ENCODE results near the gene RNF11. TPM values are rescaled to one million over a fixed set of nuclear protein-coding genes. Genes with fewer than 3 reads are reported as not detected.

Gene RNF11
- total and polyA plus RNA-seq, 4 donors = 24.1 to 102 (median 48.7) TPM

- Histone ChIP-seq H3K9me3 (ENCODE audit: control insufficient read depth in 4 of 4, low read length in 3 of 4) (no peaks in the 10 kb centered on the region), H3K9ac (ENCODE audit: low read depth in 1 of 2, low read length in 2 of 2) (no peak overlapping the region), H3K4me3 (ENCODE audit: low read depth in 1 of 3, low read length in 3 of 3) (no peak overlapping the region), H3K27ac (ENCODE audit: low read depth in 1 of 2, low read length in 2 of 2) (no peak overlapping the region), H3K27me3 (ENCODE audit: control insufficient read depth in 4 of 4, insufficient read depth in 4 of 4, low read length in 3 of 4) (no peaks in the 10 kb centered on the region), H3K36me3 (ENCODE audit: control insufficient read depth in 4 of 4, insufficient read depth in 3 of 4, low read depth in 1 of 4, low read length in 3 of 4) (no peaks in the 10 kb centered on the region), H3K4me1 (ENCODE audit: control insufficient read depth in 4 of 4, insufficient read depth in 4 of 4, low read length in 3 of 4) (peaks cover 7 to 12% (median 10%) of the 10 kb centered on the region in 4 donors)
- DNase-seq (ENCODE audit: low spot score) = no peak
- no peak for TF ChIP-seq RAD21 (IDR thresholded peaks at IDR 0.05)
- TF ChIP-seq RXRA (IDR thresholded peaks at IDR 0.05) = no peak
- TF ChIP-seq REST (IDR thresholded peaks at IDR 0.05) = no peak
- TF ChIP-seq ATF3 (IDR thresholded peaks at IDR 0.05) = no peak
- no peak for TF ChIP-seq CTCF (IDR thresholded peaks at IDR 0.05; ENCODE audit: low read depth, low read length, missing input control)
- TF ChIP-seq SP1 (IDR thresholded peaks at IDR 0.05) = no peak
- WGBS = 94% methylated on average over 6 of the region's 6 CpGs
Measured at GRCh38 chr1:51308636-51309035, 72.6 kb downstream of the RNF11 start.

GRCh38 chr1:51309291-51309690 is 73.2 kb downstream of the RNF11 start:
- TF ChIP-seq ZBTB33 (IDR thresholded peaks at IDR 0.05) (no peak), EGR1 (IDR thresholded peaks at IDR 0.05; ENCODE audit: low read depth in 2 of 2) (no peak), RAD21 (IDR thresholded peaks at IDR 0.05) (no peak)
- Histone ChIP-seq H3K4me3 (ENCODE audit: low read depth in 1 of 3, low read length in 3 of 3) (no peak overlapping the region), H3K4me1 (ENCODE audit: control insufficient read depth in 4 of 4, insufficient read depth in 4 of 4, low read length in 3 of 4) (peaks cover 7 to 14% (median 11%) of the 10 kb centered on the region in 4 donors), H3K27ac (ENCODE audit: low read depth in 1 of 2, low read length in 2 of 2) (no peak overlapping the region), H3K36me3 (ENCODE audit: control insufficient read depth in 4 of 4, insufficient read depth in 3 of 4, low read depth in 1 of 4, low read length in 3 of 4) (no peaks in the 10 kb centered on the region), H3K9me3 (ENCODE audit: control insufficient read depth in 4 of 4, low read length in 3 of 4) (no peaks in the 10 kb centered on the region), H3K9ac (ENCODE audit: low read depth in 1 of 2, low read length in 2 of 2) (no peak overlapping the region), H3K27me3 (ENCODE audit: control insufficient read depth in 4 of 4, insufficient read depth in 4 of 4, low read length in 3 of 4) (no peaks in the 10 kb centered on the region)
- WGBS = 88% methylated on average over 8 of the region's 8 CpGs
- DNase-seq (ENCODE audit: low spot score) = no peak
